GM18520 (cell line): ENCODE results near the gene CAMK2N2.

Experiments used
- ATAC-seq: cut with Tn5 transposase; IDR thresholded peaks from one replicate; pipeline ENCODE4 v1.9.1; 2021; ENCODE audit not compliant: unreplicated experiment

The CAMK2N2 gene

GRCh38 chr3:184240384-184241140, 20.8 kb downstream of the CAMK2N2 start:
- ATAC-seq, result no peak

GRCh38 chr3:184239708-184240107, 21.6 kb downstream of the CAMK2N2 start:
- no peak for ATAC-seq

GRCh38 chr3:184239221-184239620, 22.1 kb downstream of the CAMK2N2 start:
- no peak for ATAC-seq

GRCh38 chr3:184238246-184238818, 23.0 kb downstream of the CAMK2N2 start:
- no peak for ATAC-seq

GRCh38 chr3:184237807-184238206, 23.5 kb downstream of the CAMK2N2 start:
- no peak for ATAC-seq

GRCh38 chr3:184237211-184237610, 24.1 kb downstream of the CAMK2N2 start:
- no peak for ATAC-seq

GRCh38 chr3:184236636-184237035, 24.7 kb downstream of the CAMK2N2 start:
- ATAC-seq, result no peak

GRCh38 chr3:184236033-184236410, 25.3 kb downstream of the CAMK2N2 start:
- ATAC-seq, result no peak

- ATAC-seq, result no peak
These were observed 25.8 kb downstream of the CAMK2N2 start for GRCh38 chr3:184235381-184236032.

GRCh38 chr3:184234671-184235380, 26.5 kb downstream of the CAMK2N2 start:
- ATAC-seq, result no peak

- ATAC-seq, result no peak
These were observed 27.1 kb downstream of the CAMK2N2 start for GRCh38 chr3:184234224-184234623.

- ATAC-seq, result no peak
These were observed 28.1 kb downstream of the CAMK2N2 start for GRCh38 chr3:184233127-184233843.

- no peak for ATAC-seq
These were observed 29.7 kb downstream of the CAMK2N2 start for GRCh38 chr3:184231671-184232070.

GRCh38 chr3:184230603-184231528, 30.5 kb downstream of the CAMK2N2 start:
- ATAC-seq, result no peak

GRCh38 chr3:184230081-184230602, 31.2 kb downstream of the CAMK2N2 start:
- ATAC-seq, result no peak

GRCh38 chr3:184229394-184230080, 31.8 kb downstream of the CAMK2N2 start, which contains the start of gene VWA5B2:
Gene VWA5B2, plus strand, starts transcription at chr3:184229585. Its CDS starts 944 bp downstream, at chr3:184230529.
- ATAC-seq, result peak; percentile 51

GRCh38 chr3:184228376-184229137, 32.8 kb downstream of the CAMK2N2 start:
- no peak for ATAC-seq

GRCh38 chr3:184227481-184227935, 33.8 kb downstream of the CAMK2N2 start:
- no peak for ATAC-seq
